GM08714 (cell line): ENCODE results near the gene IFI16.
"Not testable (repeated sequence)": the region's sequence is repeated elsewhere in the genome, so short reads cannot be mapped to it uniquely, and the experiment has no call there.

Experiments used
- H3K4me3 ChIP-seq: fragments of 200-500 bp; sonication (Bioruptor generic); 2 replicates; pipeline ENCODE4 v1.5.1; 2014; ENCODE audit warnings: mild to moderate bottlenecking, low read length, inconsistent platforms
- ZNF274 ChIP-seq: IDR thresholded peaks from 2 replicates; pipeline ENCODE4 v1.6.1; 2012; ENCODE audit warnings: mild to moderate bottlenecking, low read depth, low read length

Gene IFI16

DNA sequence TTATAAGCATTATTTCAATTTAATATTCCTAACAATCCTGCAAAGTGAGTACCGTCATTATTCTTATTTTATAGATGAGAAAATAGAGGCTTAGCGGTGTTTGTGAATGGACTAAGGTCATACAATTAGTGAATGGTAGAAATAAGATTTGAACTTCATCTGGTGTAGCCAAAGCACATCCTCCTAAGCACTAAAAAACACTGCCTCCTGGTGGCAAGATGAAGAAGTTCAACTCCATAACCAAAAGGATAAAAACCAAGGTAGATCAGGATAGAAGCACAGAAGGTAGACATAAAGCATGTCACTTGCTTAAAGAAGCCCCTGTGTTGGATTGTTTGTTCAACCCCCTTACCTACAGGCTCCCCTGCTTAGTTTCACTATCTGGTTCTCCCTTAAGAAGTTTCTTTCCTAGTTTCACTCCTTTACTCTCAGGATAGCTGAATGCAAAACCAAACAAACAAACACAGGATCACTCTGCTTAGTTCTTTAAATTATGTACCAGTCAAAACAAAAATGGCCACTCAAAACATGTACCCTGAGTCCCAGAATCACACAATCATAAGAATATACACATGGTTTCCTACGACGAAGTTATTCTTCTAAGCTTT is 79.6 kb downstream of the IFI16 start:
- no peak overlapping the region for H3K4me3 ChIP-seq
- no peak for TF ChIP-seq ZNF274

- TF ChIP-seq ZNF274: no peak
Observed at GRCh38 chr1:159090286-159091179, 80.8 kb downstream of the IFI16 start.

GRCh38 chr1:159091180-159091560 is 81.5 kb downstream of the IFI16 start:
- TF ChIP-seq ZNF274: no peak
- H3K4me3 ChIP-seq: no peak overlapping the region

More at GRCh38 chr1:159090286-159091179, 80.8 kb downstream of the IFI16 start:
- H3K4me3 ChIP-seq: no peak overlapping the region

GRCh38 chr1:159091607-159092031 is 81.9 kb downstream of the IFI16 start:
- H3K4me3 ChIP-seq: no peak overlapping the region
- TF ChIP-seq ZNF274: no peak

- TF ChIP-seq ZNF274: no peak
- H3K4me3 ChIP-seq: no peak overlapping the region
Observed at GRCh38 chr1:159092036-159092760, 82.5 kb downstream of the IFI16 start.

GRCh38 chr1:159098596-159098995 is 88.9 kb downstream of the IFI16 start:
- H3K4me3 ChIP-seq: no peak overlapping the region
- TF ChIP-seq ZNF274: no peak

- TF ChIP-seq ZNF274: no peak
- no peak overlapping the region for H3K4me3 ChIP-seq
Observed at GRCh38 chr1:159100589-159100988, 90.9 kb downstream of the IFI16 start.

DNA sequence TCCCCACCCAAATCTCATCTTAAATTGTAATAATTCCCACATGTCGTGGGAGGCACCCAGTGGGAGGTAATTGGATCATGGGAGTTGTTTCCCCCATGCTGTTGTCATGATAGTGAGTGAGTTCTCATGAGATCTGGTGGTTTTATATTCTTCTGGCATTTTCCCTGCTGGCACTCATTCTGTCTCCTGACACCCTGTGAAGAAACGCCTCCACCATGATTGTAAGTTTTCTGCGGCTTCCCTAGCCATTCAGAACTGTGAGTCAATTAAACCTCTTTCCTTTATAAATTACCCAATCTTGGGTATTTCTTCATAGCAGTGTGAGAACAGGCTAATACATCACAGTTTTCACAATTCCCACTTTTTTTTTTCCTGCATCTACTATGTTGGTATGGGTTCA is 93.3 kb downstream of the IFI16 start:
- not testable (repeated sequence) for H3K4me3 ChIP-seq
